ENCODE measurements around the gene ANKH. TPM values are rescaled to one million over a fixed set of nuclear protein-coding genes. Genes with fewer than 3 reads are reported as not detected.
"Not testable (repeated sequence)": the region's sequence is repeated elsewhere in the genome, so short reads cannot be mapped to it uniquely, and the experiment has no call there.

Gene ANKH
- total RNA-seq (2014; rRNA removed; shearing (Covaris generic)), result 38.6 and 45.0 TPM in 2 replicates
- 70.0 TPM in 2 replicates for polyA plus RNA-seq (2015; cell fraction: cytosol; rRNA removed)
- polyA plus RNA-seq (2015; cell fraction: nucleus; rRNA removed), result 45.3 and 50.2 TPM in 2 replicates

DNA sequence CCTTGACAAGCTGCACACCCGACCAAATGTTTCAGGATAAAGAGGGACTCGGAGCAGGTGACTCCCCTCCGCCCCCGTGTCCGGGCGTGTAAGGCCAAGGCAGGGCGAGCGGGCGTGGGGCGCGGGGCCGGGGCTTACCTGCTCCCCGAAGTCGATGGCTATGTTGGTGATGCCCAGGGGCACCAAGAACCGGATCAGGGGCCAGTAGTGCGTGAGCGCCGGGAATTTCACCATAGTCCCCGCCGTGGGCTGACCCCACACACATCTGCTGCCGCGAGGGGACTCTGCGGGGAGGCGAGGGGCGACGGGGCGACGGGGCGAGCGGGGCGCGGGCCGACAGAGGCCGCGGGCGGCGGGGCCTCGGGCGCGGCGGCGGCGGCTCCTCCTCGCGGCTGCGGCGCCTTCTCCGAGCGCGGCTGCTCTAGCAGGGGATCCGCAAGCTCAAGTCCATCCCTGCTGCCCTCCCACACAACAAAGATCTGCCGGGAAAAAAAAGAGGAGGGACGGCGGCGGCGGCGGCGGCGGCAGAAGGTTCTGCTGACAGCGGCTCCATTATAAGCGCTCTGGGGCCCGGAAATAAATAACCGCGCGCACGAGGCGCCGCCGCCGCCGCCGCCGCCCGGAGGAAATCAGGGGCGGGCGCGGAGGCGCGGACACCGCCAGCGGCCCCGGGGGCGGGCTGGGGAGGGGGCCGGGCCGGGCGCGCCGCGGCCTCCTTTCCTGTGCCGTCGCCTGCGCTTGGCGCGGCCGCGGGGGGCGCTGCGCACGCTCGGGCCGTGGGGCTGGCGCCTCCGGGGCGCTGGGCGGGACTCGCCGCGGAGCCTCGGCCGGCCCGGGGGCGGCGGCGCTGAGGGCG, at the start of gene ANKH:
ANKH (minus strand) TSS at position 565 of the 856 bp plus-strand sequence; CDS start at position 234, 331 bp downstream.
- DNase-seq (ENCODE audit: low read depth), result peak; percentile 86

DNA sequence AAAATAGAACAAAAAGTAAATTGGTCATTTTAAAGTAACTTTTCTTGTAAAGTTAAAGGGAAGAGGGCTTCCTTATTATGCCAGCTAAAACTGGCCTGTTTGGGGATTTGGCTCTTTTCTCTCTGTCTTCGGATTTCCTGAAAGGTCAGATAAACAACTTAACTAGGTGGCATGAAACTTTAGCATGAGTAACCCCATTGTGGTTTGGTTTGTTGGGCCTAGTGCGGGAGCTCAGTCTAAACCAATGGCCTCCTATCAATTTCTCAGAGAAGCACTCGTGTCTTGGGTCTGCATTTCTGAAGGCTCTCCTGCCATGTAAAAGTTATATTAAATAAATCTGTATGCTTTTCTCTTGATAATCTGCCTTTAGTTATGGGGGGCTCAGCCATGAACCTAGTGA, 48.5 kb upstream of the ANKH start:
- DNase-seq (ENCODE audit: low read depth), result no peak

DNA sequence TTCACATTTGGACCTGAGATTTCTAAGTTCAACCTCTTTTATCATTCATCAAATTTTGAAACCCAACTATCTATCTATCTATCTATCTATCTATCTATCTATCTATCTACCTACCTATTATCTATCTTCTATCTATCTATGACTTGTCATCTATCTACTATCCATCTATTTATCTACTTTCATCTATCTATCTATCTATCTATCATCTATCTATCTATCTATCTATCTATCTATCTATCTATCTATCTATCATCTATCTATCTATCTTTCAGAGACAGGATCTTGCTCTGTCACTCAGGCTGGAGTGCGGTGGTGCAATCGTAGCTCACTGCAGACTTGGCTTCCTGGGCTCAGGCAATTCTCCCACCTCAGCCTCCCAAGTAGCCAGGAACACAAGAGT, 47.5 kb upstream of the ANKH start:
- not testable (repeated sequence) for DNase-seq (ENCODE audit: low read depth)

DNA sequence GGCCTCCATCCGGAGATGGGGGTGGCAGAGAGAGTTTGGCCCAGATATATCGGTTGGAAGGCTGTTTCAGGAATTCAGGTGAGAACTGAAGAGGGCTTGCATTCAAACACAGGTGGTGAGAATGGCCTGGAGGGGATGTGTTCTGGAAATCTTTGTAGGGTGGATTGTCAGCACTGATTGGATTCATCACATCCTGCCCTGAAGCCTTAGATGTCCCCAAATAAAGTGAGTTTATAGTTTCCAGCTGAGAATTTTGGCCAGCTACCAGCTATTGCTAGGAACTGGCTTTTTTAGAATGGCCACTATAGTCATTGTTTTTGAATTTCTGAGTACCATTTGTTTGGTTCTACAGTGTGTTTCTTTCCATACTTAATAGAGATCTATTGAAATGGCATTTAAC, 46.1 kb upstream of the ANKH start:
- DNase-seq (ENCODE audit: low read depth), result no peak

DNA sequence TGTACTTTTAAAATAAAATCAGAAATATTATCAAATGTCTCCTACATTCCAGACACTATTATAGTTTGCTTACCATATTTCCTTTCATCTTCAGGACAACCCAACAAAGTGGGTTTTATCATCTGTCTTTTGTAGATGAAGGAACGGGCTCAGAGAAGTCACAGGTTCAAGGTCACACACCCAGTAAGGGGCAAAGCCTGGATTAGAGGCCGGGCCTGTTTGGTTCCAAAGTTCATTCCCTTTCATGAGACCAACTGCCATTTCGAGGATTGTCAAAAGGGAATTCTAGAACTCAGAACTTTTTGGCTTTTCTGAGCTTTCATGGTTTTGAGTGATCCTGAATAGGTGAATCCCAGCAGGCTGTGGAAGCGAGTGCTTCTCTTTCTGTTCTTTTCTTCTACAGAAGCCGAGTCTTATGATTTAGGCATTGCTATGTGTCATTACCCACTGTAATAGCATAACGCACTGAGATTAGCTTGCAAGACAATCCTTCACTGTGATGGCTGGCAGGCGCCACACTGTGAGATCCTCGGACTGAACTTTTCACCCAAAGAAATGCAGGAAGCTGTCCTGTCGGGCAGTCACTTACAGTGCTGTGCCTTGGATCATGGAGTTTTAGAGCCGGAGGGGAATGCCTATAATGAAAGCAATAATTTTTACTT, 43.8 kb upstream of the ANKH start:
- no peak for DNase-seq (ENCODE audit: low read depth)

DNA sequence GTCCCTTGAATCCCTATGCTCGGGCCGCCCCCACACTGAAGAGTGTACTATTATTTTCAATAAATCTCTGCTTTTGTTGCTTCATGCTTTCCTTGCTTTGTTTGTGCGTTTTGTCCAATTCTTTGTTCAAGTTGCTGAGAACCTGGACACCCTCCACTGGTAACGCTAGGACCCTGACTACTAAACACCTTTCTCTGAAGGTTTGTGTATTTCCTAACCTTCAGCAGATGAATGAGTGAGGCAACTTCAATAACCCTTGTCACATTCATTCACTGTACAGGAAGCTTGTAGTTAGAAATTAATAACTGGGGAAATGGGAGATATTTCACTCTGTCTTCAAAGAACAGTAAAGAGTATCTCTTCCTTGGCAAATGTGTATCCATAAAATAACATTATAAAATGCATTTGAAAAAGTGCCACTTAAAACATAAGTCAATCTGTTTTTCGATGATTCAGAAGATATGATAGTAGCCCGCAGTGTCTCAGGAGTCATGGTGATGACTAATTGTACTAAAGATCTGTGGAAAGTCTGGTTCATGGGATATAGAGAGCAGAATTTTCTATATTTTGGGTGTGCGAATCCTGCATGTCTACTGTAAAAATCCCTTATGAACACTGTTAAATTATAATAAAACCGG, 43.2 kb upstream of the ANKH start:
- DNase-seq (ENCODE audit: low read depth), result peak; percentile 70

DNA sequence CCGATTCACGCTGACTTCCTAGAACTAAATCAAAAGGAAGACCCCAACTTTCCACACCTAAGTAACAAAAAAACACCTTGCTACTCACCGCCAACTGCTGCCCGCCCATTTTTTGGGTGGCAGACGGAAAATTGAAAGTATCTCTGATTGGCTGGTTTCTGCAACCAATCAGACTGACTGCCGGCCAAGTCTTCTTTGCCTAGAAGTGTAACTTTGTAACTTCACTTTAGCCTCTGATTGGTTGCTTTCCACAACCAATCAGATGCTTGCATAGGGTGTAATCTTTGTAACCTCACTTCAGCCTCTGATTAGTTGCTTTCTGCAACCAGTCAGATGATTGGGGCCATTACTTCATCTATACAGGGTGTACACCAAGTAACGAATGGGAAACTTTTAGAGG, 42.6 kb upstream of the ANKH start:
- no peak for DNase-seq (ENCODE audit: low read depth)

DNA sequence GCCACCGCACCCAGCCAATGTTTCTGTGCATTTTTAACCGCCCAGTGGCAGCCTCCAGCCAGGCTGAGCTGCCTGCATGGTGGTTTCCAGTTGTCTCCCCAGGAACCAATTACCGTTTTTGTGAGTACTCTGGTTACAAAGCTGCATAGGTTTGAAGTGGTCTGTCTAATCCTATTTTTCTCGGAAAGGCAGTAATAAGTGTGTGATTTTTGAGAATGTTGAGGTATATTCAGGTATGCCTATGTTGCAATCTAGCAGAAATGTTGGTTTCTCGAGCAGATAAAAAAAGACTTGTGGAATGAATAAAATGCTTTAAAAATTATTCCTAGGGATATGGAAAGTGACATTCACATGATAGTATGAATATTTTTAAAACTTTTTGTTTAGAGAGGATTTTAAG, 41.5 kb upstream of the ANKH start:
- no peak for DNase-seq (ENCODE audit: low read depth)

DNA sequence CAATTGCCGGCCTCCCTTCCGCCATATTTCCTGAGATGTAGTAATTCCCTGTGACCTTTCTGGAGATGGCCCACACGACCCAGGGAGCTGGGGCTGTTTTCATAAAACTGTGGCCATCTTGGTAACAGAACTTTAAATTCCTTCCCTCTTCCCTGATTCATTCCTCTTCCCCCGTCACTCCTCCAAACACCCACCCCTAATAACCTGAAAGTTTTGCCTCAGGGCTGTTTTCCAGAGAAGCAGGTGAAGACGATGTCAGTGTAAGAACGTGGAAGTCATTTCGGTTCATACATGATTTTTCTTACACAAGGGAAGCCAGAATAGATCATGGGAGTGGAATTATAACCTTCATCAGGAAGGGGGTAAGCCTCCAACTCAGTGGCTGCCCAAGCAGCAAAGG, 40.6 kb upstream of the ANKH start:
- DNase-seq (ENCODE audit: low read depth), result no peak

DNA sequence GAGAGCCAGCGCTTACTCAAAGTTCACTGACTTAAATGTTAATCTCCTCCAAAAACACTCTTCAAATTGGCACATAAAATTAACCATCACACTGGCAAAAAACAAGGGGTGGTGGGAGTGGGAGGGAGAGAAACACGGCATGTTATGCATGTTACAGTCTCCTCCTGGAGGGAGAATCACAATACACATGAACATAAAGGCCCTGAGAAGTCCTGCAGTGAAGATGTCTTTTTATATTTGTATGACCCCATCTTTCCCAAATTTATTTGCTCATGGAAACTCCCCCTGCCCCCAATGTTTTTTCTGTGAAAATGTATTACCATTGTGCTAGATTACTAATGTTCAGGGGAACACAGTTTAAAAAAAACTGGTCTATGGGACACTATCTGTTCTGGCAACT, 37.8 kb upstream of the ANKH start:
- DNase-seq (ENCODE audit: low read depth), result no peak

DNA sequence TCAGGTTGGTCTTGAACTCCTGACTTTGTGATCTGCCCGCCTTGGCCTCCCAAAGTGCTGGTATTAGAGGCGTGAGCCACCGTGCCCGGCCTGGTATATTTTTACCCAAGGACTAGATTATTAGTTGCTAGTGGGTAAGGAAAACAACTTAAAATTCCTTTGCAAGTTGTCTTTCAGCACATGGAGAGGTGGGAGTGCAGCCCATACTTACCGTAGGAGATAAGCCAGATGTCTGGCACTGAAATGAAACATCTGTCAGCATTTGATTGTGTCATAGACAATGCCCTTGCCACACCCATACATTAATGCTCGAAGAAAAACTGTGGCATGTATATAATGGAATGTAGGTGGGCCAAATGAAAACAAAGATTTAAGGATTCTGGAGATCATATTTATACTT, 36.6 kb upstream of the ANKH start:
- no peak for DNase-seq (ENCODE audit: low read depth)

DNA sequence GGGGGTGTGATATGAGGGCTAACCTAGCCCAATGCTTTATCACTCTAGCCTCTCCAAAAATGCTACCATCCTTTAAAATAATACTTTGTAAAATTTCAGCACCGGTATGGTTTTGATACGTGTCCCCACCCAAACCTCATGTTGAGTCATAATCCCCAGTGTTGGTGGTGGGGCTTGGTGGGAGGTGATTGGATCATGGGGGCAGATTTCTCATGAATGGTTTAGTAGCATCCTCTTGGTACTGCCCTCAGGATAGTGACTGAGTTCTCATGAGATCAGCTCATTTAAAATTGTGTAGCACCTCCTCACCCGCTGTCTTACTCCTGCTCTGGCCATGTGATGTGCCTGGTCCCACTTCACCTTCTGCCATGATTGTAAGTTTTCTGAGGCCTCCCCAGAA, 35.0 kb upstream of the ANKH start:
- peak; percentile 21 for DNase-seq (ENCODE audit: low read depth)

DNA sequence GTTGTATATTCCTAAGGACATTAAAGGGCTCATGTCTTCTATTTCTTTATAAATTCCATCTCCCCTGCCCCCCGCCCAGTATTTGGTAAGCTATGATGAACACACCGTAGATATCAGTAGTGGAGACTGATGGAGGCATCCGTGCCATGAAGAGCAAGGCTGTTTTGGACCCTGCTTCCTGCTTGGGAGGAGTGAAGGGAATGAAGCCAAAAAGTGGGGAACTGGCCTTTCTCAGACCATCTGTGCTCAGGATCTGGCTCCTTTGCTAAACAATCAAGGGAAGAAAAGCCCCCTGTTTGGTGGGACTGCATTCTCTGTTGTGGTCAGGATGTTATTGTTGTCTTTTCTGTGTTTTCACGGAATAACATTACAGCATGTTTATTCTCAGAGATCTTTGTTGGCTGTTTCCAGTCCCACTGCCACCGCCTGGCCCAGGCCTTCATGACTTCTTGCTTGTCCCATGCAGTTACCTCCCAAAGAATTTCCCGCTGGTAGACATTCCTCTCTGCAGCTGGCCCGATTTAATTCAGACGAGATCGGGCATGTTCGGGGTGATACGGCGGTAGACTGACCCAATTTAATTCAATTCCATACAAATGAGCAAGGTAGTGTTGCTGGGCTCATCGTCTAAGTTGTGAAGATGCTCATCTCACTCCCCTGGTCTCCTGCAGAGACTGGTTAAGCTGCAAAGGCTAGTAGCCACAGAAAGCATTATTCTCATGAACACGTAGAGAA, 31.4 kb upstream of the ANKH start:
- no peak for DNase-seq (ENCODE audit: low read depth)

DNA sequence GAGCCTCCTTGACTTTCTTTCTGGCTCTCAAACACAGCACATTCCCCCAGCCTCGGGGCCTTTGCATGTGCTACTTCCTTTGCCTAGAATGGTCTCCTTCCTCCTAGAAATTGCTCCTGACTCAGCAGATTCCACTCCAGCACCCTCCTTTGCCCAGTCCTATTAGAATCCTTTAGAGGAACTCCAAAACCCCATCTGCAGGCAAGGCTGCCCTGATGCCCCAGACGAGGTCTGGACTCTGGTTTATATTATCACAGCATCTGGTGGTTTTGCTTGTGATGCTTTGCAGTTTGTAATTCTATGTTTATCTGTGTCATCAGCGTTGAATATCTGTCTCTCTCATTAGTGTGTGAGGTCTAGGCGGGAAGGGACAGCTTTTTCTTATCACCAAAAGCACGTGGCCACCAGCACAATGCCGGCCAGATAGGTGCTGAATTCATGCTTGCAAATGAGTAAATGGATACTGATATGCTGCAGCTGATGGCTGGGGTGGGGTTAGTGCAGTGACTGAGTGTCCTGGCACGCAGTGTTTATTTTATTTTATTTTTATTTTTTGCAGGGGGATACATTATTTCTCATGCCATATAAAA, 30.0 kb upstream of the ANKH start:
- DNase-seq (ENCODE audit: low read depth), result no peak

DNA sequence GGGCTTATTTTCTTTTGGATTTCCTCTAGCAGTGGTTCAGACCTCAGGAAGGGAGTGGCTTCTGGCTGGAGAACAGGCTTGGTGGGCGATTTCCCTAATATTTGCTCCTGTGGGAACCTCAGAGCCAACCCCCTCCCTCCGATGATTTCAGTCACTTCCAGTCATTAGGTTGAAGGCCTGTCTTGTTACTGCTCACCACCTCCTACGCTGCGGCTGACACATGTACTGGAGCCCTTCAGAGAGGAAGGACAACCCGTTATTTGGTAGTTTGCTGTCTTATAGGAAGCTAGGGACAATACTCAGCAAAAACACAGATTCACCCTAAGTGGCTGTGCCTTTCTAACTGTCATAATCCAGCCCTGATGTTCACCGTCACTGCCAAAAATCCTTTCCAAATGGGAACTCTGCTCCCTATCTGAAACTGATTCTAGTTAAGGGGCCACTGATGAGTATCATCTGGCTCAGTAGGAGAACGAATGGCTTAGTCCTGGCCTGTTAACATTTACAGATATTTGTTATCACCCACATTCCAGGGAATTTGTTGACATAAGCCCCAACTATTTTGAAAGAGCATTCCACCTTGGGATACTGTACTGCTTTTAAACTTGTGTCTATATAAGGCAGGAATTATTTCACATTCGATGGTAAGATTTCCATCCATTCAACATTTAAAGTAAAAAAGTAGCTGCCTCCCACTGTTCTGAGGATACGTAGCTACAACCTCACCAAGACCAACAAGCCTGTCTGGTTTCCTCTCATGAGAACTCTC, 29.3 kb upstream of the ANKH start:
- no peak for DNase-seq (ENCODE audit: low read depth)

DNA sequence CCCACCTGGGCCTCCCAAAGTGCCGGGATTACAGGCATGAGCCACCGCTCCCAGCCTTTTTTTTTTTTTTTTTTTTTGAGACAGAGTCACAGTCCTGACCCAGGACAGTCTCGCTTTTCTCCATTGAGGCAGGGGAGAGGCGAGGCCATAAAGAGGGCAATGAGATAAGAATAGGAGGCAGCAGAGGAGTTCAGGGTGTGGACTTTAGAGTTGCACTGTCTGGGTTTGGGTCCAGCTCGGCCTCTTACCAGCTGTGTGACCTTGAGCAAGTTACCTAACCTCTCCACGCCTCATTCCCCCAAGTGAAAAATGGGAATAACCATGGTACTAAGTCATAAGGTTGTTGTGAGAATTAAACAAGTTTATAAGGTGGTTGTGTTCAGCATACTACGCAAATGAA, 24.6 kb upstream of the ANKH start:
- DNase-seq (ENCODE audit: low read depth), result no peak

DNA sequence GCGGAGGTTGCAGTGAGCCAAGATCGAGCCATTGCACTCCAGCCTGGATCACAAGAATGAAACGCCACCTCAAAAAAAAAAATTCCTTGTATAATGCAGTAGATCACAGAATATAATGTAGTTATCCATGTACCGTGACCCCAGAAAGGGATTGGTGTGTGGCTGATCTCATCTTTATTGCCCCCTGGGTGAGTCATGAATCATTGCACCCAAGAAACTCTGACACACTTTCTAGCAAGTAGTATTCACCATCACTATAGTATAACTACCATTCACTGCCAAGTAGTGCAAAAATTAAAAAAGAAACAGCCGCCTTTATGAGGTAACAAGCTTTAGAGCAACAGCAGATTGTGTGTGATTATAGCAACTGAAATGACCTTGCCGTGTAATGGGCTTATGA, 23.7 kb upstream of the ANKH start:
- DNase-seq (ENCODE audit: low read depth), result no peak

DNA sequence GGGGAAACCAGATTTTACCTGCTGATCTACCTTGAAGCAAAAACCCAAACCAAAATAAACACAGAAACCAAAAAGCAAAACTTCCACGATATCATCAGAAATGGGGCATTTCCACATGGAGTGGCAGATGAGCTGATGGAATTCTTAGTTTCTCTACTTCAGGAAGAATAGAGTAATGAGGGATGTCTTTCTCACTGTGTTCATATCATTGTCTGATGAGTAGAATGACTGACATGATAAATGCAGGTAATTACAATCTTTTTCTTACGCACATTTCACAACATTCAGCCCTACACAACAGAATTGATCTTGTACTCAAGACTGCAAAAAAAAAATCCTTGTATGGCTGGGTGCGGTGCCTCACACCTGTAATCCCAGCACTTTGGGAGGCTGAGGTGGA, 23.2 kb upstream of the ANKH start:
- no peak for DNase-seq (ENCODE audit: low read depth)

DNA sequence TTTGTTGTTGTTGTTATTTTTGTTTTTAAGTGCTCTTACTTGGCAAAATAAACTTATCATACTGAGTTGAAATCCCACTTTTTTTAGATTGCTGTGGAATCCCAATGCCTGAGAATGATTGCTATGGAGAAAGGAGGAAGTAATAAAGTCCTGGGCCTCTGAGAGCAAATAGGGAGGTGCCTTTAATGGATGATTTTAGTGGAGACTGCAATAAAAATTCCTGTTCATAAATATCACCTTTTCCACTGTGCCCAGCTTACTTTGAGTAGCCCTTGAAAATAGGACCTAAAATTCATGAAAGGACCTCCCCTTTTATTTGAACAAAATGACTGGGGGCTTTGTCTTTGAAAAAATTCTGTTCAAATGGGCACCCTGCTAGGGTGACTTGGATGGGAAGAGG, 21.8 kb upstream of the ANKH start:
- no peak for DNase-seq (ENCODE audit: low read depth)

DNA sequence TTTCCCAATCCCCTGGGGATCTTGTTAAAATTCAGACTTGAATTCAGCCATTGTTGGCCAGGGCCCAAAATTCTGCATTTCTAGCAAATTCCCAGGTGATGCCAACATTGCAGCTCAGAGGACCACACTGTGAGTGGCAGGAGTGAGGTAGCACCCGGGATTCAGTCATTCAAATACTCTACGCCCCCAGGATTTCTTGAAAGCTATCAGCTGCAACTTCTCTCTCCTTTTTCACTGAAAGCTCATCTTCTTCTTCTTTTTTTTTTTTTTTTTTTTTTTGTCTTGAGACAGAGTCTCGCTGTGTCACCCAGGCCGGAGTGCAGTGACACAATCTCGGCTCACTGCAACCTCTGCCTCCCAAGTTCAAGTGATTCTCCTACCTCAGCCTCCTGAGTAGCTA, 19.3 kb upstream of the ANKH start:
- DNase-seq (ENCODE audit: low read depth), result no peak
